Left renal pelvis (tissue), 4 donors: ENCODE measurements around the gene PKHD1. TPM values are rescaled to one million over a fixed set of nuclear protein-coding genes. Genes with fewer than 3 reads are reported as not detected.

Experiments
- DNase-seq, 4 donors: peaks; one replicate each; pipeline ENCODE4 v3.0.0-alpha.2; 2013; ENCODE audit warnings: low read depth in 4 of 4, low spot score in 3 of 4
- polyA plus RNA-seq, 4 donors: library from polyadenylated mRNA; unstranded; fragments of 120-200 nt; gene quantifications; one replicate each; pipeline ENCODE4 v1.2.1, GENCODE V29; 2013; ENCODE audit not compliant: insufficient read length in 4 of 4

PKHD1 gene
- polyA plus RNA-seq, 4 donors, result 0.41 to 23.8 (median 20.8) TPM

DNA sequence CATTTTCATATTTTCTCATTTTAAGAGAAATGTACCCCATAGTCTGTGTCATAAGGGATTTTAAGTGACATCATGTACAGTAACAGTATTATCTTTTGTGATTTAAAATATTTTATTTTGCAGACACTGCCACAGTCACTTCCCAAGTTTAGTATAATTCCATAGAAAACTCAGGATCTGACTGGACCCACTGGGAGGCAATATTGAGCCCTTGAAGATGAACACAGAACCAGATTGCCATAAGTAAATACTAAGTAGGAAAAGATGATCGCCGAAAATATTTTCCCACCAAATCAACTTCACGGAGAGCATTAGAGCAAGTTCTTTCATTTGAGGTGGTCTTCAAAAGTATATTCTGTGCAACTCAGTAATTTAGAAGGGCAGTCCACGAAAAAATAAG lies 17.6 kb upstream of the PKHD1 start:
- no peak for DNase-seq

GRCh38 chr6:52103623-52104022 lies 16.2 kb upstream of the PKHD1 start:
- DNase-seq, result no peak

GRCh38 chr6:52102405-52102804 lies 15.0 kb upstream of the PKHD1 start:
- no peak for DNase-seq

DNA sequence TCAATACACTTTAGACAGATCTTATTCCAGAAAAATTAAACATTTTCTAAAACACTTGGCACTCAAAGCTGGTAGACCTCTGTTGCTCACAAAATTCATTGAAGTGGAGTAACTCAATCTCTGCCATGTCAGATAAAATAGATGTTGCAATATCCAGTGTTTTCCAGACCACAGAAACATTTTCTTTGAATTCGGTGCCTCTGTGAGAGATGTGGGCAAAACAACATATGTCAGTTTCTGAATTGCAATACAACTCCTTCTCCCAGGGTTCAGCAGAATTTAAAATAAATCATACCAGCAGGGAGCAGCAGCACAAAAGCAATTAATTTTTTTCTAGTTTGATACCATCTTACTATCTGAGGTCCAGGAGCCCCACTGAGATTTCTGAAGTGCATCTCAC lies 11.3 kb upstream of the PKHD1 start:
- no peak for DNase-seq

DNA sequence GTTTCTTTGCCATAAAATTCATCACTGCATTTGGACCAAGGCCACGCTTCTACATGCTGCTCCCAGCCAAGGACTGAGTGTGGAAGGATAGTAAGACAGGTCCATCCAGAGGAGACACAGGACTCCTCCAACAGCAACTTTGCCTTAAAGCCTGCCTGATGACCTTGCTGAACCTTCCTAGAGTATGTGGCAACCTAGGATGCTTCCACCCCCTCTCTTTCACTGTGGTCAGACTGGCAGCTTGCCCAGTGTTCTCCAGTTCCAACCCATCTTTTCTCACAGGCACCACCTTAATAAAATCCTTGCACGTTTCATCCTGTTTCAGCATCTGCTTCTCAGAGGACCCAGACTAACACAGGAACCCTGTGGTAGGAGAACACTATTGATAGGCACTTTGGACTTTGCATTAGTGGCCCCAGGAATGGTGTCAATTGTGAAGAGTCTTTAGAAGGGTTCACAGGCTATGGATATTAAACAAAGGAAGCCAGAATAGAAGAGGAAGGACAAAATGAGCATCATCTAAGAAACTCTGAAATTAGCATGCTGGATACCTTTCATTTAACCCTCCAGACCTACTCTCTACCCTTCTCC lies 2.4 kb upstream of the PKHD1 start:
- no peak for DNase-seq

DNA sequence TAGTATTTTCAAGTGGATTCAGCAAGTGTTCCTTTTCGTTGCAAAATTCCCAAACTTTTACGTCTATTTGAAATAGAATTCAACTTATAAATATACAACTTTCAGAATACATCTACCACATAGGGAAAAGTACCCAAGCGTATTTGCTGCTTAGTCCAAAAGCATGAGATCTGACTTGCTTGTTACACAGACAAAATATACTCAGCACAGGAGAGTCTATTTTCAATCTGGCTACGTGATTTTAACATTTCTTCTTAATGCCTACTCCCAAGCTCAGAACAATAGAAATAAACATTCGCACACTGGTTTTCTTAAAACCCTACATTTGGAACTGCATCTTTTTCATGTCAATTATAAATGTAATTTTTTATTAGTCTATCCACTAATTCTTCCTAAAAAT lies 672 bp downstream of the PKHD1 start:
- no peak for DNase-seq

DNA sequence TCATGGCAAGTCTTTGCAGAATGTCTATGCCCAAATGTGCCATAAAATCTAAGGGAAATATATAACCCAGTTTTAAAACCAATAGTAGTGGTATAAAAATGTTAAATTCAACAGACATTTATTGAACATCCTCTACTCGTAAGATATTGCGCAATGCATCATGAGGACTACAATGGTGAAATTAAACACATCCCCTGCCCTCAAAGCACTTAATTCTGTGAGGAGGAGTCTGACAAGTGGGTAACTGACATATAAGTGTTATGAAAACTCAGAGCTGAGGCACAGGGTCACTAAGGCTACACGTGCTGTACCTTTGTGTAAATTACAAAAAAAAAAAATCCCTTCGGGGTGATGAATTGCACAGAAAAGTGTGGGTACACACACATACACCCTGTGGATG lies 6.2 kb downstream of the PKHD1 start:
- DNase-seq, result no peak

GRCh38 chr6:52077961-52078625 lies 9.3 kb downstream of the PKHD1 start:
- no peak for DNase-seq

- DNase-seq, result no peak
Measured at GRCh38 chr6:52077180-52077884, 10.1 kb downstream of the PKHD1 start.

- DNase-seq, result no peak
Measured at GRCh38 chr6:52076791-52077179, 10.6 kb downstream of the PKHD1 start.

GRCh38 chr6:52074716-52075115 lies 12.7 kb downstream of the PKHD1 start:
- no peak for DNase-seq

GRCh38 chr6:52074155-52074554 lies 13.3 kb downstream of the PKHD1 start:
- DNase-seq, result no peak

DNA sequence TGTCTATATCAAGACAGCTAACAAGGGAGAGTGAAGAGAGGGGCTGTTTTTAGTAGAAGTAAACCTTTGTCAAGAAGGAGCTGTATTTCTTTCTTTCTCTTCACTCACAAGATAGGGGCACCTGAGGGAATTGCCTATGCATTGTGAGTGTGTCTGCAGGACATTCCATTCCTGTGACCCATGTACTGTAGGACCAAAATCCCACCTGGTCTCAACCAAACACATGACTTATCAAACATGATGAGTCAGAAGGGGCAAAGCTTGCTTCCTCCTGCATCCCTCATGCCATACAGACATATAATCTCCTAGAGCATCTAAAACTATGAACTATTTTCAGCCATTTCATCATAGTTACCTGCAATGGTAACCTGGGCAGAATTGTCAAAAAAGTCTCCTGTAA lies 21.8 kb downstream of the PKHD1 start:
- DNase-seq, result no peak

- DNase-seq, result no peak
Measured at GRCh38 chr6:52063584-52064344, 23.6 kb downstream of the PKHD1 start.

DNA sequence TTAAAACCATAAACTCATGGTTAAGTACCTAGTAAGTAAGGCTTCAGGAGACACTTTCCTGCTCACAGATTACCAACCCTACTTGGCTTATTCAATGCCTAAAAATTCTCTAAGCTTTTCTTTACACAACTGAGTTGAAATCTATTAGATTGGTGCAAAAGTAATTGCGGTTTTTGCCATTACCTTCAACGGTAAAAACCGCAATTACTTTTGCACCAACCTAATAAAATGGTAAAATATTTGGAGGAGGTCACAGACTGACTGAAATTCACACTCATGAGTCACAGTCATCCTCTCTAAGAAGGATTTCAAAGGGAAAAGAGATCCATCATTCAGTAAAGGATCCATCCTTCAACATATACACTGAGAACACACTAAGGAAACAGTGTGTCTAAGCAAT lies 25.9 kb downstream of the PKHD1 start:
- no peak for DNase-seq

DNA sequence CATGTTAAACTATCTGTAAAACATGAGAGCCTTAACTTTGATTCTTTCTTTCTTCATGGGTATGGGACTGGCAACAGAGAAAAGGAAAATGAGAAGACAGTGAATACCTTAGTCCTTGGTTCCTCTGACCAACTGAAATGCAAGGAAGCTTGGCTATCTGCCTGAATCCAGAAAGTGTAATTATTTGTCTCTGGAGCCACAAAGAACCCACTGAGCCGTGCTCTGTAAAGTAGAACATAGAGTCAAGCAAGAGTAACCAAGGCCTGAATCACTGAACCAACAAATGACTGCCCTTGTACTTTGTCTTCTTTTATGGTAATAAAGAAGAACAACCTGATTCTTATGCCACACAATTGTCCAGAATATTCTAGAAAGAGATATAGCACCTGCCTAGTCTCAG lies 27.6 kb downstream of the PKHD1 start:
- no peak for DNase-seq

DNA sequence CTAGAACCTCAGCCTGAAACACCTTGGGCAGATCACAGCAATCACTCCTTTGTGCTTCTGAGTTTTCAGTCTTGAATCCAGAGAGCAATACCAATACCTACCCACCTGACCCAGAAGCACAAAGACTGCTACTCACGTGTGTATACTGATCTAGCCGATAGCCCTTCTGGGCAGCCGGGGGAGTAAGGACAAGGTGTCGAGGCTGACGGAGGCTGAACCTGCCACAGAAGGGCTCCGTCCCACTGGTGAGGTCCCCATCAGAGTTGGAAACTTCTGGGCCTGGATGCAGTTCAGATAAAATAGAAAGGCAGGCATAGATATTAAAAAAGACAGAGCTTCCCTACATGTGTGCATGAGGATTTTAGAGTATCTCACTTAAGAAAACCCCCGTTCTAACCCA lies 32.0 kb downstream of the PKHD1 start:
- DNase-seq, result no peak

DNA sequence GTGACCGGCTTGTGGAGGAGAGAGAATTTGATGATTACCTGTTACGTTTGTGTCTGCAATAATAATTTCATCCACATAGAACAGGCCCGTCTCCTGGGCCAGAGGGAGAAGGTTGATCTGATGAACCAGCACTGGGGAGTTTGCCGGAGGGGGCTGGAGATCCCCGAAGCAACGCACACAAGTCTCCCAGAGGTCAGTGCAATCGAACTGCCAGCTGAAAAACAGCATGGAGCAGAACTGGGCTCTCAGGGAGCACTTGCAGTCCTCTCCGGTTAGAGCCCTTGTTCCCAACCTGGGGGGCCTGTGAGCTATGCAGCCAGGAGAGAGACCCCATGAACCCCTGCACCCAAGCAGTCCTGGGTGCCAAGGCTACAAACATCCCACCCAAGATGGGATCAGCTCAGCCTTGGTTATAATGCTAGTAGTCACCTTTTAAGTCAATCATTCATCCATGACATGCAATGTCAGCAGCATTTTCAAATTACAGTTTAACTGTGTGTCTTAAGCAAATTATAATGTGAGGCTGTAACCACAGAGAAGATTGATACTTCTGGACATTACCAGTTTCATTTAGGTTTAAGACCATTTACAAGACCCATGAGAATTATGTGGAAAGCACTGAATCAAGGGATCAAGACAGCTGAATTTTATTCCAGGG lies 34.2 kb downstream of the PKHD1 start:
- no peak for DNase-seq

DNA sequence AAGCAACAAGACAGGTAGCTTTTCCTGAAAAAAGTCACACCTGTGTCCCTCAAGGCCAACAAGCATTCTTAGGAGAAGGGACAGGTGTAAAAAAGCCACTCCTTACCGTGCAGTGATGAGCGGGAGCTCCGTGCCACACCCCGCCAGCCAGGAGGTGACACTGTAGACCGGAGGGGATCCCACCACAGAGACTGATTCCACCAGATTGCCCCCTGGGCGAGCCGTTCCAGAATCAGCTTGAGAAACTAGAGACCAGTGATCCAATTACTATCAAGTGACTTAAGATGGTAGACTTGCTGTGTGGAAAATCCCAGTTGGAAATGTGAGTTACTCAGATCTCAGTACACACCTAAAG lies 37.4 kb downstream of the PKHD1 start:
- no peak for DNase-seq

- DNase-seq, result peak in 1 of 4 donors; percentile 24
Measured at GRCh38 chr6:52049252-52050050, 38.0 kb downstream of the PKHD1 start.
